GM19452 (cell line): ENCODE data around the gene BCAR1.
"Not testable (repeated sequence)": the region's sequence is repeated elsewhere in the genome, so short reads cannot be mapped to it uniquely, and the experiment has no call there.

Experiments used
- ATAC-seq: cut with Tn5 transposase; IDR thresholded peaks from one replicate; pipeline ENCODE4 v1.9.1; 2021; ENCODE audit not compliant: unreplicated experiment

The BCAR1 gene

DNA sequence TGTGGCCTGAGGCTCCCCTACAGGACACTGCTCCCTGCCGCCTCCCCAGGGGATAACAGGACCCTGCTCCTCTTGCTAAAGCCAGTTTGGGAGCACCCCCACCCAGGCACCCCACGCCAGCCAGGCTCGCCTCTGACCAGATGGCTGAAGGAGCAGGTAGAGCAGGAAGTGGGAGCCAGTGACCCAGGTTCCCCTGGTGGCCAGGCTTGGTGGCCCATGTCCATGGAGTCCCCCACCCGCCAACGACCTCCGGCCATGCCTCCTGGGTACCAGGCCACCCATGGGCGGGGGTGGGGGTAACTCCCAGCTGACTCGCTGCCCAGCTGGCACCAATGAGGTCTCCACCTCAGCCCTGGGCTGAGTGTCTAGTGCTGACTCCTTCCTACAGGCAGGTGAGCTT lies 10.0 kb downstream of the BCAR1 start:
- no peak for ATAC-seq

DNA sequence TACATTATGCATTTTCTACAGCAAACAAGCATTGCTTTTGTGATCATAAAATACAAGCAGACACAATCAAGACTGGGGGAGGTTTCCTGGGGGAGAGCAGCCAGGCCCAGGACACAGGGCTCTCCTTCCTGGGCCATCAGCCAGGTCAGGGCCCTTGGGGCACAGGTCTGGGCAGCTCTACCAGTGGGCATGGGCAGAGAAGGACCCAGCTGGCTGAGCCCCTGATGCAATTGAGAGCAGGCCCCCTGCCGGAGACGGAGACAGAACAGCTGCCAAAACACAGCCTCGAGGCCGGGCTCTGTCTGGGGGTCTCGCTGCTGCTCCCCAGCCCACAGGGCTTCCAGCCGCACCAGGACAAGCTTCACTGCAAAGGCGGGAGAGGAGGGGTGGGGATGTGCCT lies 10.8 kb downstream of the BCAR1 start:
- not testable (repeated sequence) for ATAC-seq

DNA sequence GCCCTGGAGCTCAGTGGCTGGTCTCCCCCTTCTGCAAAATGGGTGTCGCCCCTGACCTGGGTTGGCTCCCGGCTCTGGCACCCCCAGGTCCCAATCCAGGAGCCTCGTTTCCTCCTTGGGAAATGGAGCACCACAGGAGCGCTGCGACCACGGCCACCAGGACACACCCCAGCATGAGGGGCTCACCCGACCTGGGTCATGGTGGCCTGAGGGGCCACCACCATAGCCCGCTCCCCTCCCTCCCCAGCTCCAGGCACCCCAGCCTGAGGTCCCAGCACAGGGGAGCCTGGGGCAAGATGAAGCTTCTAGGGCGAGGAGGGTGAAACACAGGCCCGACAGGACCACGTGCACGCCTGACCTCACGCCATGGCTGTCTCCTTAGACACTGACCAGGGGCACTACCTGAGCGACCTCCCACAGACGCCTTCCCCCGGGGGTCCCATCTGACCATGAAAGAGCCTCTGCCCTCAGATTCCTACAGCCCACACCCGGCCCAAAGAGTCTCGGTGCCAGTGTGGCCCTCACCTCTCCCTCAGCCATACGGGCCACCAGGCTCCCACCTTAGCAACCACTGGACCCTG lies 11.8 kb downstream of the BCAR1 start:
- ATAC-seq: no peak

DNA sequence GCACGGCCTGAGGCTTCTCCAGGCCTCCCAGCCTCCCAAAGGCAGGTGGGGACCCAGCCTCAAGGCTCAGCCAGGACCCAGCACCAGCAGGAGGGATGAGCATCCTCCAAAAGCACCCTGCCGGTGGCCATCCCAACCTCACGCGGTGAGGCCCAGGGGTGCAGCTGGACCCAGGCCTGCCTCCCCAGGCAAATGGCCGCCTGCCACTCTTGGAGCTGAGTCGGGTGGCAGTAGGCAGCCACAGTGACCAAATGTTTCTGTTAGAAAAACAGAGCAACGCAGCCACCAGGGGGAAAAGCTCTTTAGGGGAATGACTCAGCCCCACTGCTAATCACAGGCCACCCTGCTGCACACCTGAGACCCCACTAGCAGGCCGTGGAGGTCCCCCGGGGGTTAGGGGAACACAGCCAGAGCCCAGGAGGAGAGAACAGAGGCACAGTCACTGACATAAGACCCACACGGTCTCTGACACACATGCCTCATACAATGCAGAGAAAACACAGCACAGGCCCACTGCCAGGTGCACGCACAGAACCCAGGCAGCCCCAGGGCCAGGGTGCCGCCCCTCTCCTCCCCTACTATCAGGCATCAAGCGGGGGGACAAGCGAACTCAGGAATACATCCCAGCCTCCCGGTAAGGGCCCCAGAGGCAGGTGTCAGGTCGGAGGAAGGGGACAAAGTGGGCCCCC lies 12.4 kb downstream of the BCAR1 start:
- ATAC-seq: no peak

DNA sequence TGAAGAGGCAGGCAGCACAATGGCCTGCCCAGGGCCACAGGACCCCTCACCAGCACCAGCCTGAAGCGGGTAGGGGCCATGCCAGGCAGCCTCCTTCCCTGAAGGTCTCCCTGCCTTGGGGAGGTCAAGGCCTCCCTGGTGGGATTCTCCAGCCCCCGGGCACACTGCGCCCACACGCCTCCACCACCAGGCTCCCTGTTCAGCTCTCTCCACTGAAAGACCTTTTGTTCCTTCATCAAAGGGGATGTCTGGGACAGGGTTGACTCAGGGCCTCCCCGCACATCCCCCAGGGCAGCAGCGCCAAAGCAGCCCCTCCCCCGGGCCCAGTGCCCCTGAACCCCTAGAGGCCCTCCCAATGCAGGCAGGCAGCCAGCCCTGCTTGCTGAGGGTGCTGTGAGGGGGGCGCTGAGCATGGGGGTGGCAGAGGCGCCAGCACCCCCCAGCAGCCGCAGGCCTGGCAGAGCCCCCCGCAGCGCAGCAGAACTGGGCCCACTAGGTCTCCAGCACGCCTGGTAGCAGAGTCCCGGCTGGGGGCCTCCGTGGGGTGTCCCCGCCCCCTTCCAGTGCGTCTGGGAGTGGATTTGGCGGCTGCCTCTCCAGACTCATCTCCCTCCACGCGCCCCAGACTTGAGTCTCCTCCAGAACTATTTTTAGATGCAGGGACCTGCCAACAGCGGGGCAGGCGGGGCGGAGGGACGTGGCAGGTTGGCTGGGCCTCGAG lies 13.1 kb downstream of the BCAR1 start:
- ATAC-seq: no peak

DNA sequence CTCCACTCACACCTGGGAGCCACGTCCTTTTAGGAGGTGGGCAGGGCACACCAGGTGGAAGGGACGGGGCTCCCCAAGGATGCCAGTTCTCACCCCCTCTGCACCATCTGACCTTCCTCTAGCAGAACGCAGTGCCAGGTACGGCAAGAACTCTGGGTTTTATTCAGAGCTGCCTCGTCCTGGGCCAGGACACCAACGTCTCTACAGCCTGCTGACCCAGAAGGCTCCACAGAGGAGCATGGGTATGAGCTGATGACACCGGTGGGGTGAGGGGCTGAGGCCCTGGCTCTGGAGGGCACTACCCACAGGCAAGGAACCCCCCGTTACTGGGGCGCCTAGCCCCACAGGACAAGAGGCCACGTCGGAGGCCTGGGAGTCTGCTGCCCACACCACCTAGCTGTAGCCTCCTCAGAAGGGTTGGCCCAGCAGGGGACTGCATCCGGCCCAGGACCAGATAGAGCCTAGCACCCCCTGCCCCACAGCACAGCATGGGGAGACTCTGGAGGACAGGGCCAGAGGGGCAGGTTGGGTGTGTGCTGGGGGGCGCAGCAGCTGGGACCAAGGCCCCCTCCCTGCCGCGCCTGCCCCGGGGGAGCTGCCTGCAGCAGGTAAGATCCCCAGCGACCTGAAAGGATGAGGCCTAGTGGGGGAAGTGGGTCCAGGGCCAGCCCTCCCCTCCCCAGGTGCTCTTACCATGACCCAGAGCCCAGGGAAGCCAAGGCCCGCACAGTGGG lies 13.9 kb downstream of the BCAR1 start:
- ATAC-seq: no peak

DNA sequence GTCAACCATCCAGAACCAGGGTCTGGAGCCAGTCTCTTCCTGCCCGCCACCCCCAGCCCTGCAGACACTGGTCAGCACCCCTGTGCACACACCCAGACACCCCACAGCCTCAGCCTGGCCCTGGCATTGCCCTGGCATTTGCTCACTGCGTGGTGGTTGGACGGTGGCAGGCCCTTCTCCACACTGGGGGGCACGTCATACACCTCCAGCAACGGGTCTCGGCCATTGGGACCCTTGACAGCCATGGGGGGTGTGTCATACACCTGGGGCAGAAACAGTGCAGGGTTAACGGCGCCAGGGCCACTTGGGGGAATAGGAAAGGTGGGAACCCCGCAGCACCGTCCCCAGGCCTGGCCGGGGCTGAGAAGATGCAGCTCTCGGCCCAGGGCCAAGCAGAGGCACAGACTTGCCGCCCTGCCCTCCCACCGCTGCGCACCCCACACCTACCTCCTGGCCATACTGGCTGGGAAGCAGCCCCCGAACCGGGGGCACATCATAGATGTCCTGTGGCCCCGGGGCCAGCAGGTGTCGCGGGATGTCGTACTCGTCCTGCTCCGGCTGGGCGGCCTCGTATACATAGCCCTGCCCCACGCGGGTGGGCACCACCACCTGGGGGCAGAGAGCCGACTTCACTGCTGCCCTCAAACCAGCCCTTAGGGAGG lies 14.6 kb downstream of the BCAR1 start:
- no peak for ATAC-seq

DNA sequence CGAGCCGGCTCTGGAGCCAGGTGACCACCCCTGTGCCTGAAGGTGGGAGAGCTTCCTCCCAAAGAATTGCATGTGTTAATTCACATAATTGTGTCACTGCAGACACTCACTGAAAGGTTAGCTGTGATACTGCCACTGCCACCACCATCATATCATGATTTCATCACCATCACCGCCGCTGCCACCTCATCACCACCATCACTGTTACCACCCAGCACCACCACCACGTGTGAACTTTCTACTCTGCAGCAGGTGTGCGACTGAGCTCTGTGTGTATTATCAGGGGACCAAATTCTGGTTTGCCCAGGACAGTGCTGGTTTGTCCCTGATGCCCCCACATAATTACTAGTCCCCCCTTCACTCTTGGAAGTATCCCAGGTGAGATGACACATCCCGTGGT lies 15.2 kb downstream of the BCAR1 start:
- no peak for ATAC-seq

DNA sequence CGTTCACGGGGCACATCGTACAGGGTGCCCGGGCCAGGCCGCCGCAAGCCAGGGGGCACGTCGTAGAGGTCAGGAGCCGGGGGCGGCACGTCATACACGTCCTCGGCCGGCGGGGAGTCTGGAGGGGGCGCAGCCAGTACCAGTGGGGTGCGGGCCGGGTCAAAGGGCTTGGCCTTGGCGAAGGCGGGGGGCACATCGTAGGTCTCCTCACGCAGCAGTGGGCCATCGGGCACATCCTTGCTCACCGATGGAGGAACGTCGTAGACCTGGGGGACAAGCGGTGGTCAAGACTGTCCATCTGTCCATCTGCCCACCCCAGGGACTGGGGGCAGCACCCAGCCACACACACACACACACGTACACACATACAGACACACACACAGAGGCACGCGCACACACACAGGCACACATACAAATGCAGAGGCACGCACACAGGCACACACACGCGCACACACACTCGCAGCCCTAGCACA lies 15.7 kb downstream of the BCAR1 start:
- no peak for ATAC-seq

DNA sequence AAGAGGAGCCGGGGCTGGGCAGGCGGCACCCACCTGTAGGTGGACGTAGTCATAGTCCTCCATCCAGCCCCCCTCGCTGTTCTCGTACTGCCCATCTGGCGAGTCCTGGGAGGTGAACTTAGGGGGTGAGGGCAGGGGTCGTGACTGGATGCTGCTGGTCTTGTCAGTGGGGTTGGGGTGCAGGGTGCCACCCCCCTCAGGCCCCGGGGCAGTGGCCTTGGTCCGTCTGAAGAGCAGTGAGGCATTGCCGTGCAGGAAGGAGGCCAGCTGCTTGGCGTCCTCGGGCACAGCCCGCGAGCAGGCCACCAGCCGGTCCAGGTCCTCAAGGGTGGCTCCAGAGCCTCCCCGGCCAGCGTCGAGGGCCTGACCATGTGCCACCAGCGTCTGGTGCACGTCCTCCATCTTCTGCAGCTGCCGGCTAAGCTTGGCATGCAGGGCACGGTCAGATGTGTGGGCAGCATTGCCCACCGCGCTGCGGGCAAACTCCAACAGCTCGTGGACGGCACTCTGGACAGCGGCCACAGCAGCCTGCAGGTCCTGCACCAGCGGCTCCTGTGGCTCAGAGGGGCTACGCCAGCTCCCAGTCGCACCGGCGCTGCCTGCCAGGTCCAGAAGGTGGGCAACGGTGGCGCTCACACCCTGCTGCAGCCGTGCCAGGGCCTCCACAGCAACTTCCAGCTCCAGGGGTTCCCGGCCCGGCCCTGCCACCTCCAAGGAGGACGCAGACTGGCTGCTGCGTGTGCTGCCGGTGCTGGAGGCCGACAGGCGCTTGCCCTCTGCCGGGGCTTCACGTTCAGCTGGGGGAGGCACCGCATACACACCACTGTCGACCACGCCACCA lies 16.3 kb downstream of the BCAR1 start:
- no peak for ATAC-seq

DNA sequence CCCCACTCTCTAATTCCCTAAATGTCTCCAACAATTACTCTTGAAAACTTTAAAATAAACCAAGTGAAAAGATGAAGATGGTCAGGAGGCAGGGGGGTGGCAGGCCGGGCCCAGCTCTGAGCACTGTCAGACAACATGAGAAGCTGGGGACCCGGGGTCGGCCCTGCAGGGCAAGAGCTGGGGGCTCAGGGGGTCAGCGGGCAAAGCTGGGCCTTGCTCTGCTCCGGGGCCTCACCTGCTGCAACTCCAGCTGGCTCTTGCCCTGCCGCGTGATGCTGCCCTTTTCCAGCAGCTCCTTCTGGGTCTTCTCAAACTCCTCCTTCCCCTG lies 17.8 kb downstream of the BCAR1 start:
- no peak for ATAC-seq

DNA sequence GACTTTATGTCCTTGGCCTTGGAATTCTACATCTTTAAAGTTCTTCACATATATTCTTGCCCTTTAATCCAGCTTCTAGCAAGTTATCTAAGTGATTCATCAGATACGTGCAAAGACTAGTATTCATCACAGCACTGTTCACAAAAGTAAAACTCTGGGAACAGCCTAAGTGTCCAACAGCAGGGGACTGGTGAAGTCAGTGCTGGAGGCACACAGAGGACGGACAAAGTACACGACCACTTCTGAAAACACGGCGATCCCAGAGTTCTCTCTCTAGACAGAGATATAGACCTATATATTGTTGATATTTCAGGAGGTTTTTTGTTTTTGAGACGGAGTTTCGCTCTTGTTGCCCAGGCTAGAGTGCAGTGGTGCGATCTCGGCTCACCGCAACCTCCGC lies 19.9 kb downstream of the BCAR1 start:
- ATAC-seq: no peak

DNA sequence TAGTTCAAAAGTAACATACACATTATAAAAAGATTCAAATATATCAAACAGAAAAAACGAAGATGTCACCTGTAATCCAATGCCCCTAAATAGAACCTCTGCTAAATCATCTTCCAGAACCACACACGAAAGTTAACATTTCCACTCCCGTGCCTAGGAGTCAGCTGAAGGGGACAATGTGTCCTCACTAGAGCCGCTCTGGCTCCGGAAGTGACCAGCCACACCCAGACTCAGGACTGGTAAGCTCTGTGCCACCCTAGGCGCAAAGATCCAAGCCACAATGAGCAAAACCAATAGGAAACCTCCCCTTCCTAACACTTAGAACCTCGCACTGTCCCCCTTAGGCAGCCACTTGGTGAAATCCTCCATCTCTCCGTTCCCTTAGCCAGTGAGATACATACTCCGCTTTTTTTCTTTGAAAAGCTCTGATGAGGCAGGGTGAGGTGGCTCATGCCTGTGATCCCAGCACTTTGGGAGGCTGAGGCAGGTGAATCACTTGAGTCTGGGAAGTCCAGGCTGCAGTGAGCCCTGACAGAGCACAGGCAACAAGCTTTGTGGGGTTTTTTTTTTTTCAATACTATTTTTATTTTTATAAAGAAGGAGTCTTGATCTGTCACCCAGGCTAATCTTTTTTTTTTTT lies 20.8 kb downstream of the BCAR1 start:
- no peak for ATAC-seq

DNA sequence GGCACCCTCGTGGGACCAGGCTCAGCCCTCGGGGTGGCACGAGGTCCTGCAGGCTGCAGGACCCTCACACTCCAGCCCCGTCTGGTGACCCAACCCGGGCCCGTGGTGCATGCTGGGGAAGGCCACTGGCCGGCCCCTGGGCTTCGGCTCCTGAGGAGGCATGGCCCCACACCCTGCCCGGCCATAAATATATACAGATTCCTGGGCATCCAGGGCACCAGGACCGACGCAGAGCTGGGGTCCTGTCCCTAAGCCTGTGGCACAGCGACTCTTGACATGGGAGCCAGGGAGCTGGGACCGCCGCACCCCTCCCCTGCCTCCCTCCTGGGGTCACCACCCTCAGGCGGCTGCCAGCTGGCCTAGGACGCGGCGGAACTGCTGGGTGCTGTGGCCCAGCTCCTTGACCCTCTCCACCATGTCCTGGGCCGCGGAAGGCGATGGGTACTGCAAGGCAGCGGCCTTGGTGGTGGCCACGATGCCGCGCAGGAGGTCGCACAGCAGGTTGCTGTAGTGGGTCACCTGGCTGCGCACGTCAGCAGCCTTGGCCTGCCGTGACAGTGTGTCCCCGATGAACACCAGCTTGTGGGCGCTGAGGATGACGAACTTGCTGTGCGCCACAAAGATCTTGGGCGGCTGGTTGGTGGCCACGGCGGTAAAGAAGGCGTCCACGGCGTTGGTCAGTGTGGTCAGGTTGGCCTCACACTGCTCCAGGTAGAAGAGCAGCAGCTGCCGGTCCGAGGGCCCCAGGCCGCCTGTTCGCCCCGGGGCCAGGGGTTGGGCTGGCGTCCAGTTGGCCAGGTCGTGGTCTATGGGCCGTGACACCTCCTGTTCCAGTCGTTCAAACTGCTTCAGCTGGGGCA lies 22.0 kb downstream of the BCAR1 start:
- no peak for ATAC-seq

DNA sequence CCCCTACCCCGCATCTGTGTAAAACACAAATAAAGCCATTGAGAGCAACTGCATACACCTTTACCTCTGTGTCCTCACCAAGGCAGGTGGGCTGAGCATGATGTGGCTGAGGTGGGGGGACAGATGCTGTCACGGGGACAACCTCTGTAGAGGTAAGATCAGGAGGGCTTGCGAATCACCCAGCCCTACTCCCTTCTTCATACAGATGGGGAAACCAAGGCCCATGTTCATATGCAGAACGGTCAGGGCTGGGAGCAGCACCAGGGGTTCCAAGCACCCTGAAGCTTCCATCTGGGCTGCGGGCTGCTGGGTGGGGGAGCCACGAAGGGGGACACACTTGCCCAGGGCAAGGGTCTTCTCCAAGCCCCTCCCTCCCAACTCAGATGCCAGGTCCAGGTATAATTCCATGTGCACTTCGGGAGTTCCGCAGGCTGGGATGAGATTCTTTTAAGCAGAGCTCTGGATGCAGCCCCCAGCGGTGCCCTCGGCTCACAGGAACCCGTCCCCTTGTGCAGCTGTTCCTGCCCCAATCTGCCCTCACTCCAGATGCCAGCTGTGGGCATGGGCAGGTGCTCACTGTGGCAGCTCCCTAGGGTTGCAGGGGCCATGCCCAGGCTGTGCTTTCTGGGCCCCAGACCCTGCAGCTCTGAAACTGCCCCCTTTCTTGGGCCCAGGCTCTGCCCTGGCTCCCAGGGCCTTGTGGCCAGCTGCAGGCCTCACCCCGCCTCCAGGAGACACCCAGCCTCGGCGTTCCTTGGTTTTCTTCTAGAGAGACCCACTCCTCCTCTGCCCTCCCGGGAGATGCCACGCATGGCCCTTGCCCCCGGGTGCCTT lies 23.1 kb downstream of the BCAR1 start:
- ATAC-seq: no peak

DNA sequence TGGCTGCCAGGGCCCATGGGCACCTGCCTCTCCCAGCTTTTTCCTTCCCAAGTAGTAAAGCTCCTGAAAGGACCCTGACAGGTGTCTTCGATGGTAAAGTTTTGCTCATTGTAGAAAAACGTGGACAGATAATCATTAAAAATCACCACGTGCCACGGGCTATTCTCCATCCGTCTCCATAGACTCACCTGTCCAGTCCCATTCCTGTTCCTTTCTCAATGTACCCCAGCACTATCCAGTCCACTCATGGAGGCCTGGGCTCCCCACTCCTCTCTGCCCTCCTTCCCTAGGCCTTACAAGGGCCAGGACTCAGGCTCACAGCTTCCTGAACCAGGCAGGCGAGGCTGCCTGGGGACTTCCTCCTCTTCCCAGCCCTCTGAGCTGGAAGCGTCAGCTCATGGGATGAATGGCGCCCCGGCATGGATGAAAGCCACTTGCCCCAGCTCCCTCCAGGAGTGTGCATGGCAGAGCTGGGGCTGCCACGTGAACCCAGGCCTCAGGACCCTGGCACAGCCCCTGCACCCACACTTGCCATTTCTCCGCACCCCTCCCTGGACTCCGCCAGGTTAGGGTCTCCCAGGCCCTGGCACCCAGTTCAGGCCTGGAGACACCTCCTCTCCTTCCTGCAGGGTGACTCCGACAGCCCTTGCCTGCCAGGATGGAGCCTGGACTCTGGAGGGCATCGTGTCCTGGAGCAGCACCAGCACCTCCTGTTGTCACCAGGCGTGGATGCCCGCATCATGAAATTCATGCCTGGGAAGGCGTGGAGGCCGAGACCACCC lies 23.9 kb downstream of the BCAR1 start:
- no peak for ATAC-seq
